Stimulated activated CD4-positive, alpha-beta T cell treated with anti-CD3 and anti-CD28 coated beads, Interleukin-12 subunit alpha, Interleukin-12 subunit beta, amount 100 ng/mL, for 4 hours (primary cell): ENCODE measurements around the gene DDX54.
"Not testable (repeated sequence)": the region's sequence is repeated elsewhere in the genome, so short reads cannot be mapped to it uniquely, and the experiment has no call there.

Experiments
- DNase-seq: peaks from one replicate; pipeline ENCODE4 v3.0.0-alpha.2; 2020

The DDX54 gene

GRCh38 chr12:113137861-113138783 lies 47.2 kb downstream of the DDX54 start:
- no peak for DNase-seq

- no peak for DNase-seq
Measured at GRCh38 chr12:113136990-113137511, 48.2 kb downstream of the DDX54 start.

GRCh38 chr12:113136128-113136989 lies 48.9 kb downstream of the DDX54 start:
- DNase-seq, result peak; percentile 51

GRCh38 chr12:113135178-113136127 lies 49.8 kb downstream of the DDX54 start, which contains the start of gene RASAL1:
TSS of gene RASAL1 (minus strand) at chr12:113135761. CDS start at chr12:113135462, 299 bp downstream.
- DNase-seq, result peak; percentile 80

GRCh38 chr12:113134521-113134951 lies 50.7 kb downstream of the DDX54 start:
- DNase-seq, result no peak

GRCh38 chr12:113134071-113134470 lies 51.2 kb downstream of the DDX54 start:
- DNase-seq, result no peak

GRCh38 chr12:113133666-113134065 lies 51.6 kb downstream of the DDX54 start:
- no peak for DNase-seq

GRCh38 chr12:113133036-113133435 lies 52.2 kb downstream of the DDX54 start:
- DNase-seq, result no peak

GRCh38 chr12:113131556-113131955 lies 53.7 kb downstream of the DDX54 start:
- no peak for DNase-seq

GRCh38 chr12:113130457-113131135 lies 54.7 kb downstream of the DDX54 start:
- no peak for DNase-seq

- no peak for DNase-seq
Measured at GRCh38 chr12:113129664-113130456, 55.4 kb downstream of the DDX54 start.

GRCh38 chr12:113128802-113129663 lies 56.2 kb downstream of the DDX54 start:
- DNase-seq, result no peak

- no peak for DNase-seq
Measured at GRCh38 chr12:113127791-113128199, 57.5 kb downstream of the DDX54 start.

- no peak for DNase-seq
Measured at GRCh38 chr12:113120670-113121370, 64.5 kb downstream of the DDX54 start.

- no peak for DNase-seq
Measured at GRCh38 chr12:113119980-113120669, 65.2 kb downstream of the DDX54 start.

GRCh38 chr12:113118142-113118541 lies 67.1 kb downstream of the DDX54 start:
- DNase-seq, result no peak

- DNase-seq, result not testable (repeated sequence)
Measured at GRCh38 chr12:113117684-113118083, 67.6 kb downstream of the DDX54 start.

- DNase-seq, result no peak
Measured at GRCh38 chr12:113116875-113117274, 68.4 kb downstream of the DDX54 start.
